ENCODE measurements around the gene SLAIN2.
"Not testable (repeated sequence)": the region's sequence is repeated elsewhere in the genome, so short reads cannot be mapped to it uniquely, and the experiment has no call there.

The SLAIN2 gene

GRCh38 chr4:48436318-48436717 lies 95.0 kb downstream of the SLAIN2 start:
- no peak for TF ChIP-seq CTCF (IDR thresholded peaks at IDR 0.05)

DNA sequence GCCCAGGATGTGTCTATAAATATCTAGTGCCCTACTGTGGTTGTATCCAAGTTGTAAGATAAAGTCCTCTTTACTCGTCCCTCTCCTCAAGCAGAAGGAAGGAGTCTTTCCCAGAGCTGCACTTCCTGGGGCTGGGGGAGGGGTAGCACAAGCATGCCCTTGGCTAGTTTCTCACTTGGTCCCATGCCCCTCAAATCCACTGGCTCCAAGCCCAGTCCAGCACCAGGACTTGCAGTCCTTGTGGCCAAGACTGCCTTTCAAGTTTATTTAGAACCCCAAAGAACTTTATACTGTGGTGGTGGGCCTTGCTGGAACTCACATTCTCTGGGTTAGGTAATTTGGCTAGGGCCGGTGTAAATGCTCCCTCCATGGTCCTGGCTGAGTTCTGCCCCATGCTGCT lies 98.7 kb downstream of the SLAIN2 start:
- H3K27me3 ChIP-seq = no peaks in the 10 kb centered on the region
- no peaks in the 10 kb centered on the region for H3K9me3 ChIP-seq
- no peaks in the 10 kb centered on the region for H3K4me1 ChIP-seq (ENCODE audit: control insufficient read depth in 1 of 2, insufficient read depth in 1 of 2, low read depth in 1 of 2, low read length in 1 of 2)
- no peak overlapping the region for H3K27ac ChIP-seq
- H3K4me3 ChIP-seq (ENCODE audit: low read depth in 1 of 2, low read length in 1 of 2) = no peak overlapping the region
- H3K36me3 ChIP-seq = no peaks in the 10 kb centered on the region
- no peak for TF ChIP-seq CTCF (IDR thresholded peaks at IDR 0.05)

More at GRCh38 chr4:48436318-48436717, 95.0 kb downstream of the SLAIN2 start:
- Histone ChIP-seq H3K27ac (no peak overlapping the region), H3K9me3 (no peaks in the 10 kb centered on the region), H3K4me1 (ENCODE audit: control insufficient read depth in 1 of 2, insufficient read depth in 1 of 2, low read depth in 1 of 2, low read length in 1 of 2) (no peaks in the 10 kb centered on the region), H3K36me3 (no peaks in the 10 kb centered on the region), H3K27me3 (no peaks in the 10 kb centered on the region), H3K4me3 (ENCODE audit: low read depth in 1 of 2, low read length in 1 of 2) (no peak overlapping the region)

DNA sequence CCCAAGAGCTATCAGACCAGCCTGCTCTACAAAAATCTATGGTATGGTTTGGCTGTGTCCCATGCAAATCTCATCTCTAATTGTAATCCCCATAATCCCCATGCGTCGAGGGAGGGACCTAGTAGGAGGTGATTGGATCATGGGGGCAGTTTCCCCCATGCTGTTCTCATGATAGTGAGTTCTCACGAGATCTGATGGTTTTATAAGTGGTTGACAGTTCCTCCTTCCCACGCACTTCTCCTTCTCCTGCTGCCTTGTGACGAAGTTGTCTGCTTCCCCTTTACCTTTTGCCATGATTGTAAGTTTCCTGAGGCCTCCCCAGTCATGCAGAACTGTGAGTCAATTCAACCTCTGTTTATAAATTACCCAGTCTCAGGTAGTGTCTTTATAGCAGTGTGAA lies 99.6 kb downstream of the SLAIN2 start:
- H3K27me3 ChIP-seq; H3K27ac ChIP-seq; H3K4me1 ChIP-seq (ENCODE audit: control insufficient read depth in 1 of 2, insufficient read depth in 1 of 2, low read depth in 1 of 2, low read length in 1 of 2); H3K9me3 ChIP-seq; H3K36me3 ChIP-seq; H3K4me3 ChIP-seq (ENCODE audit: low read depth in 1 of 2, low read length in 1 of 2): not testable (repeated sequence)

DNA sequence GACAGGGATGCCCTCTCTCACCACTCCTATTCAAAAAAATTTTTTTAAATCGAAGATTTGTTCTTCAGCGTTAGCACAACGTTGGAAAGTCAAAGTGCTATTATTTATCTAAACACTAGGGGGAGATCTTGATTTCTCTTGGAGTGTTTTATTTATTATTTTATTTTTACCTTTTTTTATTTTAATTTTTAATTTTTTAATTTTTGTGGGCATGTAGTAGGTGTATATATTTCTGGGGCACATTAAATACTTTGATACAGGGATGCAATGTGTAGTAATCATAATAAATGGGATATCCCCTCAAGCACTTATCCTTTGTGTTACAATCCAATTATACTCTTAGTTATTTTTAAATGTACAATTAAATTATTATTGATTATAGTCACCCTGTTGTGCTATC lies 104.4 kb downstream of the SLAIN2 start:
- no peak overlapping the region for H3K4me3 ChIP-seq (ENCODE audit: low read depth in 1 of 2, low read length in 1 of 2)
- no peaks in the 10 kb centered on the region for H3K27me3 ChIP-seq
- TF ChIP-seq CTCF (IDR thresholded peaks at IDR 0.05) = no peak
- no peaks in the 10 kb centered on the region for H3K4me1 ChIP-seq (ENCODE audit: control insufficient read depth in 1 of 2, insufficient read depth in 1 of 2, low read depth in 1 of 2, low read length in 1 of 2)
- H3K36me3 ChIP-seq = no peaks in the 10 kb centered on the region
- no peak overlapping the region for H3K27ac ChIP-seq
- no peaks in the 10 kb centered on the region for H3K9me3 ChIP-seq

- Histone ChIP-seq H3K27me3 (no peaks in the 10 kb centered on the region), H3K4me1 (ENCODE audit: control insufficient read depth in 1 of 2, insufficient read depth in 1 of 2, low read depth in 1 of 2, low read length in 1 of 2) (no peaks in the 10 kb centered on the region), H3K4me3 (ENCODE audit: low read depth in 1 of 2, low read length in 1 of 2) (no peak overlapping the region), H3K9me3 (no peaks in the 10 kb centered on the region), H3K27ac (no peak overlapping the region), H3K36me3 (no peaks in the 10 kb centered on the region)
- no peak for TF ChIP-seq CTCF (IDR thresholded peaks at IDR 0.05)
Measured at GRCh38 chr4:48446642-48447041, 105.3 kb downstream of the SLAIN2 start.

DNA sequence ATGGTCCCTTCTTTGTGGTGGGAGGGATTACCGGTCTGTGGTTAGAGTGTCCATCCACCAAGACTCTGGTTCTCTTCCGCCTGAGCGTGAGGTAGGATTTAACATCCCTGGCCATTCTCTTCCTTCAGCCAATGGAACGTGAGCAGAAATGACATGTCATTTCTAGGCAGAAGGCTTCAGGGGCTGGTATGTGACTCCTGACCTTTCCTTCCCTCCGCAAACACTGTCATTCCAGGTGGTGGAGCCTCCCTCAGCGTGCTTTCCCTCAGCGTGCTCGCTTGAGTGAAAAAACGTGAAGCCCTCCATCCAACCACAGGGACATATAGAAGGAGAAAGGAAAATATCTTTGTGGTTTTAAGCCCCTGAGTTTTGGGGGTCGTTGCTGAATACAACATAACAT lies 107.8 kb downstream of the SLAIN2 start:
- H3K4me3 ChIP-seq (ENCODE audit: low read depth in 1 of 2, low read length in 1 of 2) = no peak overlapping the region
- TF ChIP-seq CTCF (IDR thresholded peaks at IDR 0.05) = no peak
- no peaks in the 10 kb centered on the region for H3K4me1 ChIP-seq (ENCODE audit: control insufficient read depth in 1 of 2, insufficient read depth in 1 of 2, low read depth in 1 of 2, low read length in 1 of 2)
- no peaks in the 10 kb centered on the region for H3K36me3 ChIP-seq
- H3K9me3 ChIP-seq = no peaks in the 10 kb centered on the region
- no peaks in the 10 kb centered on the region for H3K27me3 ChIP-seq
- H3K27ac ChIP-seq = no peak overlapping the region

All from neutrophil (primary cell).